22Rv1 (cell line): Measurements from ENCODE around the gene SLC39A8.

Experiments used
- CTCF ChIP-seq: fragments of 450-650 bp; IDR thresholded peaks from 2 replicates; pipeline ENCODE4 v1.5.1; 2017; ENCODE audit warnings: mild to moderate bottlenecking
- ZFX ChIP-seq: fragments of 450-650 bp; IDR thresholded peaks from 2 replicates; pipeline ENCODE4 v1.6.1; 2017; ENCODE audit warnings: antibody characterized with exemption, borderline replicate concordance

- no peak for TF ChIP-seq CTCF
- no peak for TF ChIP-seq ZFX
Observed at GRCh38 chr4:102252171-102252570, 93.1 kb downstream of the SLC39A8 start.
